ENCODE measurements around the gene CMC2. TPM values are rescaled to one million over a fixed set of nuclear protein-coding genes. Genes with fewer than 3 reads are reported as not detected.

The CMC2 gene
- total and polyA plus RNA-seq, 2 of the 13 experiments (the other 11 are each of a cell fraction or from before 2014, with no cell fraction given) = 116 to 129 TPM

- no TSS peak for BruUV-seq (replicated peaks)
- Histone ChIP-seq H3K4me3 (replicated peaks in 1 of 3; ENCODE audit: insufficient read depth in 1 of 3, low read depth in 2 of 3, low read length in 3 of 3) (no peak overlapping the region), H3K79me2 (ENCODE audit: insufficient read depth, low read length) (peaks cover 86% of the 10 kb centered on the region), H3K4me2 (ENCODE audit: low read depth, low read length) (no peak overlapping the region), H4K20me1 (ENCODE audit: insufficient read depth, low read length) (no peaks in the 10 kb centered on the region), H3K36me3 (replicated peaks in 1 of 2; ENCODE audit: control insufficient read depth in 1 of 2, insufficient read depth in 2 of 2, low read length in 2 of 2) (no peaks in the 10 kb centered on the region; a peak in 2 of 5 replicates), H3K9ac (ENCODE audit: insufficient read depth, low read depth, low read length) (no peak overlapping the region), H3K27ac (ENCODE audit: extremely low read length, insufficient read depth, low read length) (no peak overlapping the region), H3K9me3 (ENCODE audit: low read length) (no peaks in the 10 kb centered on the region), H3K4me1 (ENCODE audit: insufficient read depth, low read length) (peaks cover 73% of the 10 kb centered on the region), H2AFZ (ENCODE audit: low read length) (no peak overlapping the region), H3K27me3 (ENCODE audit: control insufficient read depth in 1 of 2, insufficient read depth in 2 of 2, low read length in 2 of 2) (no peaks in the 10 kb centered on the region)
- ATAC-seq = no peak
- ChIA-PET POLR2A (no interaction called here), CTCF (ENCODE audit: low intra/inter-chr PET ratio, low total read pairs) (no interaction called here)
- no peak for DNase-seq (ENCODE audit: low spot score)
- FAIRE-seq = no peak
- WGBS (ENCODE audit: low lambda C conversion rate) = 40% methylated on average over 2 of the region's 2 CpGs
- intact Hi-C loops (cut with micrococcal nuclease; ENCODE audit: unreplicated experiment) (no loop called here), in situ Hi-C loops (cut with HindIII; ENCODE audit: extremely low pct_ligation_motif_present, low pct_unique_long_range_greater_than_20kb) (no loop called here)
- no peak for TF ChIP-seq PTBP1 (IDR thresholded peaks at IDR 0.05; ENCODE audit: low read depth, low read length, poor library complexity, severe bottlenecking)
- no peak for TF ChIP-seq MYC (CRISPR knock-in tag; IDR thresholded peaks at IDR 0.05; ENCODE audit: borderline replicate concordance)
- TF ChIP-seq SP1 (IDR thresholded peaks at IDR 0.05) = no peak
- TF ChIP-seq SP1 (CRISPR knock-in tag; IDR thresholded peaks at IDR 0.05) = no peak
- no peak for TF ChIP-seq ZBTB42 (CRISPR knock-in tag; IDR thresholded peaks at IDR 0.05)
- no peak for TF ChIP-seq ZNF572 (CRISPR knock-in tag; IDR thresholded peaks at IDR 0.05)
- TF ChIP-seq ZNF816 (CRISPR knock-in tag; IDR thresholded peaks at IDR 0.05; ENCODE audit: borderline replicate concordance) = no peak
- no peak for TF ChIP-seq ZNF597 (CRISPR knock-in tag; IDR thresholded peaks at IDR 0.05)
- TF ChIP-seq SKIL (CRISPR knock-in tag; IDR thresholded peaks at IDR 0.05; ENCODE audit: borderline replicate concordance) = no peak
- TF ChIP-seq CREB3 (CRISPR knock-in tag; IDR thresholded peaks at IDR 0.05) = no peak
- no peak for TF ChIP-seq ZNF646 (CRISPR knock-in tag; IDR thresholded peaks at IDR 0.05)
- TF ChIP-seq MEIS2 (CRISPR knock-in tag; IDR thresholded peaks at IDR 0.05) = no peak
- no peak for TF ChIP-seq HHEX (CRISPR knock-in tag; IDR thresholded peaks at IDR 0.05)
- TF ChIP-seq KLF9 (CRISPR knock-in tag; IDR thresholded peaks at IDR 0.05; ENCODE audit: low read depth) = no peak
These were observed 16.9 kb downstream of the CMC2 start for GRCh38 chr16:80989801-80990200.
